Measurements from ENCODE around the gene HS6ST2.

DNA sequence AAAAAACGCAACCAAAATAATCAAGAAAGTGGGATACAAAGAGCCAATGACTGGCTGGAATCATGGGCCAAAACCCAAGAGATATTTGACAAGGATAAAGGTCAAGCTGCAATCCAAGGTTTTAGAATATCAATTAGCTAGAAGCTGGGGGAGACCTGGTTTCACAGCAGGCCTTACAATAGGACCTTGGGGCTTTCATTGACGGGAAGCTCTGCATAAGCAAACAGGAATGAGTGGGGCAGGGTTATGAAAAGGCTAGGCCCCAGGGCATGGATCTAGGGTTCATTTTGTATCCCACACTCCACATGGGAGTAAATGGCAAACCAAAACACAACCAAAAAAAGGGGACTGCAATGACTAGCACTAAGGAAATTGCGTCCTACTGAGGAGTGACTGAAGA is 215.3 kb downstream of the HS6ST2 start:
- TF ChIP-seq, protein P1, sequence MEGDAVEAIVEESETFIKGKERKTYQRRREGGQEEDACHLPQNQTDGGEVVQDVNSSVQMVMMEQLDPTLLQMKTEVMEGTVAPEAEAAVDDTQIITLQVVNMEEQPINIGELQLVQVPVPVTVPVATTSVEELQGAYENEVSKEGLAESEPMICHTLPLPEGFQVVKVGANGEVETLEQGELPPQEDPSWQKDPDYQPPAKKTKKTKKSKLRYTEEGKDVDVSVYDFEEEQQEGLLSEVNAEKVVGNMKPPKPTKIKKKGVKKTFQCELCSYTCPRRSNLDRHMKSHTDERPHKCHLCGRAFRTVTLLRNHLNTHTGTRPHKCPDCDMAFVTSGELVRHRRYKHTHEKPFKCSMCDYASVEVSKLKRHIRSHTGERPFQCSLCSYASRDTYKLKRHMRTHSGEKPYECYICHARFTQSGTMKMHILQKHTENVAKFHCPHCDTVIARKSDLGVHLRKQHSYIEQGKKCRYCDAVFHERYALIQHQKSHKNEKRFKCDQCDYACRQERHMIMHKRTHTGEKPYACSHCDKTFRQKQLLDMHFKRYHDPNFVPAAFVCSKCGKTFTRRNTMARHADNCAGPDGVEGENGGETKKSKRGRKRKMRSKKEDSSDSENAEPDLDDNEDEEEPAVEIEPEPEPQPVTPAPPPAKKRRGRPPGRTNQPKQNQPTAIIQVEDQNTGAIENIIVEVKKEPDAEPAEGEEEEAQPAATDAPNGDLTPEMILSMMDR (conservative IDR thresholded peaks at IDR 0.05), result no peak
- TF ChIP-seq ZFX (IDR thresholded peaks at IDR 0.05), result no peak
